ENCODE data around the gene SLC35F3. TPM values are rescaled to one million over a fixed set of nuclear protein-coding genes. Genes with fewer than 3 reads are reported as not detected.

SLC35F3 gene
- total RNA-seq, 1 donor from 2014 or later = 0.49 TPM

DNA sequence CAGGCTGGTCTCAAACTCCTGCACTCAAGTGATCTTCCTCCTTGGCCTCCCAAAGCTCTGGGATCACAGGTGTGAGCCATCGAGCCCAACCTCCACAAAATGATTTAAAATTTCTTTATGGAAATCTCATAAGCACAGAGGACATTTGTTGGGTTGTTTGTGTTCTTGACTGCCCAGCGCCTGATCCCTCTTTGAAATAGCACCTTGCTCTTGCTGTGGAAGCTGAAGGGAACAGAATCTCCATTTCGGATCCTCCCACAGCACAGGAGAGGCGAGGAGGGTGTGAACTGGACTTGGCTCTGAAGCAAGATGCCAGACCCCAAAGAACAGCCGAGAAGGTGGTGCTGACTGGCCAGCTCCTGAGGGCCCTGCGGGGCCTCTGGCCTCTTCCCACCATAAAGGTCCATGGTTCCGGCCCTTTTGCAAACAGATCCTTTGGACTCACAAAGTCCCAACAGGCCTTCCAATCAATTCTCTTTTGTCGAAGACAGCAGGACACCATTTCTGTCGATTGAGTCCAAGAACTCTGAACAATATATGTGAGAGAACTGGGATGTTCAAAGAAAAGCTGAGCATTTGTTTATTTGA lies 423.2 kb downstream of the SLC35F3 start:
- Histone ChIP-seq H3K27ac (no peak overlapping the region), H3K27me3 (no peaks in the 10 kb centered on the region), H3K9me3 (no peaks in the 10 kb centered on the region), H3K4me3 (no peak overlapping the region), H3K4me1 (no peaks in the 10 kb centered on the region), H3K36me3 (no peaks in the 10 kb centered on the region)
- DNase-seq (ENCODE audit: extremely low spot score in 2 of 2) = no peak
- intact Hi-C loops (cut with DNase I) = no loop called here
- TF ChIP-seq POLR2A (IDR thresholded peaks at IDR 0.05) (no peak), POLR2AphosphoS5 (IDR thresholded peaks at IDR 0.05; ENCODE audit: insufficient read depth in 1 of 2, low read depth in 1 of 2) (no peak)
- TF ChIP-seq, protein P1, sequence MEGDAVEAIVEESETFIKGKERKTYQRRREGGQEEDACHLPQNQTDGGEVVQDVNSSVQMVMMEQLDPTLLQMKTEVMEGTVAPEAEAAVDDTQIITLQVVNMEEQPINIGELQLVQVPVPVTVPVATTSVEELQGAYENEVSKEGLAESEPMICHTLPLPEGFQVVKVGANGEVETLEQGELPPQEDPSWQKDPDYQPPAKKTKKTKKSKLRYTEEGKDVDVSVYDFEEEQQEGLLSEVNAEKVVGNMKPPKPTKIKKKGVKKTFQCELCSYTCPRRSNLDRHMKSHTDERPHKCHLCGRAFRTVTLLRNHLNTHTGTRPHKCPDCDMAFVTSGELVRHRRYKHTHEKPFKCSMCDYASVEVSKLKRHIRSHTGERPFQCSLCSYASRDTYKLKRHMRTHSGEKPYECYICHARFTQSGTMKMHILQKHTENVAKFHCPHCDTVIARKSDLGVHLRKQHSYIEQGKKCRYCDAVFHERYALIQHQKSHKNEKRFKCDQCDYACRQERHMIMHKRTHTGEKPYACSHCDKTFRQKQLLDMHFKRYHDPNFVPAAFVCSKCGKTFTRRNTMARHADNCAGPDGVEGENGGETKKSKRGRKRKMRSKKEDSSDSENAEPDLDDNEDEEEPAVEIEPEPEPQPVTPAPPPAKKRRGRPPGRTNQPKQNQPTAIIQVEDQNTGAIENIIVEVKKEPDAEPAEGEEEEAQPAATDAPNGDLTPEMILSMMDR (IDR thresholded peaks at IDR 0.05) = no peak

DNA sequence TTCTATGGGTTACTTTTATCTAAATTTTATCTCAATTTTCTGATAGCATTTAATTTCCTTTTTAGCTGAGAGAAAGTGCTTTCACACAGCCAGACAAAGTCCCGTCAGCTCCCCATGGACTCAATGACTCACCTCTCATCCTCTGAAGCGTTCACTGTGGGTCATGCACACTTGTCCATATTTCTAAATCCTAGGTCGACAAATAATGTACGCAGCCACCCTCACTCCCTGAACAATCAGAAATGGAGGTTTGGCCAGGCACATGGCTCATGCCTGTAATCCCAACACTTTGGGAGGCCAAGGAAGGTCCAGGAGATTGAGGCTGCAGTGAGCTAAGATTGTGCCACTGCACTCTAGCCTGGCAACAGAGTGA lies 426.4 kb downstream of the SLC35F3 start:
- intact Hi-C loops (cut with DNase I) = no loop called here
- Histone ChIP-seq H3K36me3 (no peaks in the 10 kb centered on the region), H3K27ac (no peak overlapping the region), H3K4me1 (no peaks in the 10 kb centered on the region), H3K4me3 (no peak overlapping the region), H3K27me3 (no peaks in the 10 kb centered on the region), H3K9me3 (no peaks in the 10 kb centered on the region)
- TF ChIP-seq POLR2A (IDR thresholded peaks at IDR 0.05) (no peak), POLR2AphosphoS5 (IDR thresholded peaks at IDR 0.05; ENCODE audit: insufficient read depth in 1 of 2, low read depth in 1 of 2) (no peak)
- TF ChIP-seq, protein P1 (IDR thresholded peaks at IDR 0.05) = no peak
- no peak for DNase-seq (ENCODE audit: extremely low spot score in 2 of 2)

DNA sequence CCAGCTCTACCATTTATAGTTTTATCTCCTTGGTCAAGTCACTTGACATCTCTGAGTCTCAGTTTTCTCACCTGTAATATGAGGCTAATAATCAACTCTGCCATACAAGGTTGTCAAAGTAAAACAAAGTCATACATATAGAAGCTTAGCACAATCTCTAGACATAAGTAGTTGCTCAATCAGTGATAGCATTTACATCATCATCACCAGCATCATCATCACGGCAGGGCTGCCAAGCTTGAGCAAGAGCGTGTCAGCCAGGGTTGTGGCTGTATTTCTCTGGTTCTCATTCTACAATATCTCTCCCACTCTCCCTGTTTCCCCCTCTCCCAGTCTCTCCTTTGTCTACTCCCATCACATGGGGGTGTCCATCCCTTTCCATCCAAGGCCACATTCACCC lies 427.0 kb downstream of the SLC35F3 start:
- no peak for DNase-seq (ENCODE audit: extremely low spot score in 2 of 2)
- Histone ChIP-seq H3K27ac (no peak overlapping the region), H3K9me3 (no peaks in the 10 kb centered on the region), H3K4me3 (no peak overlapping the region), H3K4me1 (no peaks in the 10 kb centered on the region), H3K36me3 (no peaks in the 10 kb centered on the region), H3K27me3 (no peaks in the 10 kb centered on the region)
- intact Hi-C loops (cut with DNase I) = no loop called here
- TF ChIP-seq, protein P1 (IDR thresholded peaks at IDR 0.05) = no peak
- TF ChIP-seq POLR2AphosphoS5 (IDR thresholded peaks at IDR 0.05; ENCODE audit: insufficient read depth in 1 of 2, low read depth in 1 of 2) = no peak
- TF ChIP-seq POLR2A (IDR thresholded peaks at IDR 0.05) = no peak

DNA sequence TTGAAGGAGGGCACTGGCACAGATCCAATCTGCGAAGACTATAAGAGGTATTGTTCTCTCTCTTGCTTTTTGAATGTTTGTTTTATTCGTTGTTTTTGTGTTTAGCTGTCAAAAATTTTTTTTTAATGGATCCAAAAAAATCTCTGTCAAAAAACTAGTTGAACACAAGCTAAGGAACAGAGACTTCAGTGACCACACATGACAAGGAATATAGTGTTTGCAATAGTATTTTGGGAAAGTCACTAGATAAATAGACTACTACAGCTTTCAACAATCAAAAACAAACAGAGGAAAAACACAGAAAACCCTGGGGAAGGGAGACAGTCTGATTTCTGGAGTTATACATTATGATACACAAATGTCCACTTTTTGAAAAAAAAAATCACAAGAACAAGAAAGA lies 431.9 kb downstream of the SLC35F3 start:
- H3K9me3 ChIP-seq = no peaks in the 10 kb centered on the region
- TF ChIP-seq, protein P1 (IDR thresholded peaks at IDR 0.05) = no peak
- TF ChIP-seq POLR2A (IDR thresholded peaks at IDR 0.05) (no peak), POLR2AphosphoS5 (IDR thresholded peaks at IDR 0.05; ENCODE audit: insufficient read depth in 1 of 2, low read depth in 1 of 2) (no peak)
- no peaks in the 10 kb centered on the region for H3K36me3 ChIP-seq
- H3K4me1 ChIP-seq = no peaks in the 10 kb centered on the region
- no peaks in the 10 kb centered on the region for H3K27me3 ChIP-seq
- no peak for DNase-seq (ENCODE audit: extremely low spot score in 2 of 2)
- no peak overlapping the region for H3K27ac ChIP-seq
- H3K4me3 ChIP-seq = no peak overlapping the region
- intact Hi-C loops (cut with DNase I) = no loop called here

DNA sequence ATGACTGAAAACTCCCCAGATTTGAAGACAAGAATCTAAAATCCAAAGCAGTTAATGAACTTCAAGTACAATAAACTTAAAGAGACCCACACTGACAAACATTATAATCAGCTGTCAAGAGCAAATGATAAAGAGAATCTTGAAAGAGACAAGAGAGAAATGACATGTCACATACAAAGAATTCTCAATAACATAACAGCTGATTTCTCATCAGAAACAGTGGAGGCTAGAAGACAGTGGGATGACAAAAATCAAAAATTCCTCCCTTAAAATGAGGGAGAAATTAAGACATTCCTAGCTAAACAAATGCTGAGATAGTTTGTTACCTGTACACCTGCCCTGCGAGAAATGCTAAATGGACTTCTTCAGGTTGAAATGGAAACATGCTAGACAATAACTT lies 432.8 kb downstream of the SLC35F3 start:
- Histone ChIP-seq H3K27me3 (no peaks in the 10 kb centered on the region), H3K36me3 (no peaks in the 10 kb centered on the region), H3K4me3 (no peak overlapping the region), H3K9me3 (no peaks in the 10 kb centered on the region), H3K4me1 (no peaks in the 10 kb centered on the region), H3K27ac (no peak overlapping the region)
- TF ChIP-seq, protein P1 (IDR thresholded peaks at IDR 0.05) = no peak
- TF ChIP-seq POLR2AphosphoS5 (IDR thresholded peaks at IDR 0.05; ENCODE audit: insufficient read depth in 1 of 2, low read depth in 1 of 2) (no peak), POLR2A (IDR thresholded peaks at IDR 0.05) (no peak)
- intact Hi-C loops (cut with DNase I) = no loop called here
- DNase-seq (ENCODE audit: extremely low spot score in 2 of 2) = no peak
